ENCODE data around the gene ADGRG3.
A peak's percentile ranks its signal among the peaks of the same experiment; 100 is the strongest.

The ADGRG3 gene

DNA sequence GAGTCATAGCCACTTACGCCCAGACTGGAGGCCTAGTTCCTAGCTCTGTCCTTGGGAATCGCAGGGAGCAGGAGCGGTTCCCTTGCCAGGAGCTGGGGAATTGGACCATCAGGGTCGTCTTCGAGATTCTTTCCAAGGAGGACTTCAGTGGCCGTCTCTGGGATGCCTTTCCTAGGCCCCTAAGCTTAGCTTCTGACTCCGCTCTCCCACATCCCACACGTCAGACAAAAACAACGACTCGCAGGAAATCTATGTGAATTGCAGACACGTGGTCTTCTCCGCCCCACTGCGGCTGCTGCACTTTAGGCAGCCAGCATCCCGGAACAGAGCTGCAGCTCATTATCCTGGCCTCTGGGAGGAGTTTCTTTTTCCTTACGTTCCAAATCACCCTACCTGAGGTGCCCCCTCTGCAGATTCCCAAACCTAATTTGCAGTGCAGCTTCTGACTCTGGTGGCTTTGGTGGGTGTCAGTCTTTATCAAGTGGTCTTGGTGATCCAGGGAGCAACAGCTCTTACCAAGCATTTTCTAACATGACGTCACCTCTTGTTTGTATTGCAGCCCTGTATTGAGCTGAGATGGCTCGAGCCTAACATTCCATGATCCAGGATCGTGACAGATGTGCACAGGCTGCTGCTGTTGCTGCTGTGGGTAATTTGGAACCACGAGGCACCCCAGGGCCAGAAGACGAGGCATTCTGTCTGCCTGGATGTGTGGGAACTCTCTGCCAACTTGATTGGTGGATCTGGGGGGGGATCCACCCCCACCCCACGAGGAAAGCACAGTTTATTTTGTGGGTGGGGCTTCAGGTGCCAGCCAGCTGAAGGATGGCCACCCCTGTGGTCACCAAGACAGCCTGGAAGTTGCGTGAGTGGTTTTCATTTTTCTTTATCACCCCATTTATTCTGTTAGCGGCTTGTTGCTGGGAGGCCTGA is 68.6 kb downstream of the ADGRG3 start (continued):
- no peak for TF ChIP-seq ZNF362 (tag by site-specific recombination; IDR thresholded peaks at IDR 0.05)
- TF ChIP-seq ZNF221 (tag by site-specific recombination; IDR thresholded peaks at IDR 0.05; ENCODE audit: borderline replicate concordance), result no peak
- TF ChIP-seq ZNF175 (tag by site-specific recombination; IDR thresholded peaks at IDR 0.05), result no peak
- no peak for TF ChIP-seq SP3 (tag by site-specific recombination; IDR thresholded peaks at IDR 0.05)
- TF ChIP-seq ZNF350 (tag by site-specific recombination; IDR thresholded peaks at IDR 0.05), result no peak
- TF ChIP-seq, protein P1, sequence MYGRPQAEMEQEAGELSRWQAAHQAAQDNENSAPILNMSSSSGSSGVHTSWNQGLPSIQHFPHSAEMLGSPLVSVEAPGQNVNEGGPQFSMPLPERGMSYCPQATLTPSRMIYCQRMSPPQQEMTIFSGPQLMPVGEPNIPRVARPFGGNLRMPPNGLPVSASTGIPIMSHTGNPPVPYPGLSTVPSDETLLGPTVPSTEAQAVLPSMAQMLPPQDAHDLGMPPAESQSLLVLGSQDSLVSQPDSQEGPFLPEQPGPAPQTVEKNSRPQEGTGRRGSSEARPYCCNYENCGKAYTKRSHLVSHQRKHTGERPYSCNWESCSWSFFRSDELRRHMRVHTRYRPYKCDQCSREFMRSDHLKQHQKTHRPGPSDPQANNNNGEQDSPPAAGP (tag by site-specific recombination; IDR thresholded peaks at IDR 0.05), result 0 out of 2 replicates have a peak, but pooled peaks have one; percentile 58
- peak; percentile 30; the same call in 1 of the 2 replicates for TF ChIP-seq KLF10 (tag by site-specific recombination; IDR thresholded peaks at IDR 0.05)
- TF ChIP-seq ZNF768 (tag by site-specific recombination; IDR thresholded peaks at IDR 0.05), result no peak
- no peak for TF ChIP-seq HOXC10 (CRISPR knock-in tag; IDR thresholded peaks at IDR 0.05)
- TF ChIP-seq ZNF302 (tag by site-specific recombination; IDR thresholded peaks at IDR 0.05; ENCODE audit: low read depth), result no peak
- TF ChIP-seq, protein P2, sequence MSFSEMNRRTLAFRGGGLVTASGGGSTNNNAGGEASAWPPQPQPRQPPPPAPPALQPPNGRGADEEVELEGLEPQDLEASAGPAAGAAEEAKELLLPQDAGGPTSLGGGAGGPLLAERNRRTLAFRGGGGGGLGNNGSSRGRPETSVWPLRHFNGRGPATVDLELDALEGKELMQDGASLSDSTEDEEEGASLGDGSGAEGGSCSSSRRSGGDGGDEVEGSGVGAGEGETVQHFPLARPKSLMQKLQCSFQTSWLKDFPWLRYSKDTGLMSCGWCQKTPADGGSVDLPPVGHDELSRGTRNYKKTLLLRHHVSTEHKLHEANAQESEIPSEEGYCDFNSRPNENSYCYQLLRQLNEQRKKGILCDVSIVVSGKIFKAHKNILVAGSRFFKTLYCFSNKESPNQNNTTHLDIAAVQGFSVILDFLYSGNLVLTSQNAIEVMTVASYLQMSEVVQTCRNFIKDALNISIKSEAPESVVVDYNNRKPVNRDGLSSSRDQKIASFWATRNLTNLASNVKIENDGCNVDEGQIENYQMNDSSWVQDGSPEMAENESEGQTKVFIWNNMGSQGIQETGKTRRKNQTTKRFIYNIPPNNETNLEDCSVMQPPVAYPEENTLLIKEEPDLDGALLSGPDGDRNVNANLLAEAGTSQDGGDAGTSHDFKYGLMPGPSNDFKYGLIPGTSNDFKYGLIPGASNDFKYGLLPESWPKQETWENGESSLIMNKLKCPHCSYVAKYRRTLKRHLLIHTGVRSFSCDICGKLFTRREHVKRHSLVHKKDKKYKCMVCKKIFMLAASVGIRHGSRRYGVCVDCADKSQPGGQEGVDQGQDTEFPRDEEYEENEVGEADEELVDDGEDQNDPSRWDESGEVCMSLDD (tag by site-specific recombination; IDR thresholded peaks at IDR 0.05), result no peak
- TF ChIP-seq, protein P3, sequence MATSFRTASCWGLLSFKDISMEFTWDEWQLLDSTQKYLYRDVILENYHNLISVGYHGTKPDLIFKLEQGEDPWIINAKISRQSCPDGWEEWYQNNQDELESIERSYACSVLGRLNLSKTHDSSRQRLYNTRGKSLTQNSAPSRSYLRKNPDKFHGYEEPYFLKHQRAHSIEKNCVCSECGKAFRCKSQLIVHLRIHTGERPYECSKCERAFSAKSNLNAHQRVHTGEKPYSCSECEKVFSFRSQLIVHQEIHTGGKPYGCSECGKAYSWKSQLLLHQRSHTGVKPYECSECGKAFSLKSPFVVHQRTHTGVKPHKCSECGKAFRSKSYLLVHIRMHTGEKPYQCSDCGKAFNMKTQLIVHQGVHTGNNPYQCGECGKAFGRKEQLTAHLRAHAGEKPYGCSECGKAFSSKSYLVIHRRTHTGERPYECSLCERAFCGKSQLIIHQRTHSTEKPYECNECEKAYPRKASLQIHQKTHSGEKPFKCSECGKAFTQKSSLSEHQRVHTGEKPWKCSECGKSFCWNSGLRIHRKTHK (tag by site-specific recombination; IDR thresholded peaks at IDR 0.05), result no peak
- TF ChIP-seq INSM2 (tag by site-specific recombination; IDR thresholded peaks at IDR 0.05), result peak; percentile 68
- no peak for TF ChIP-seq ZNF391 (tag by site-specific recombination; IDR thresholded peaks at IDR 0.05; ENCODE audit: borderline replicate concordance, low read depth)
- TF ChIP-seq PRDM10 (tag by site-specific recombination; IDR thresholded peaks at IDR 0.05), result peak; percentile 59; the same call in 1 of the 2 replicates
- no peak for TF ChIP-seq ZNF792 (tag by site-specific recombination; IDR thresholded peaks at IDR 0.05)
- TF ChIP-seq ZNF510 (tag by site-specific recombination; IDR thresholded peaks at IDR 0.05; ENCODE audit: insufficient replicate concordance), result no peak
- TF ChIP-seq FEZF1 (tag by site-specific recombination; IDR thresholded peaks at IDR 0.05), result no peak
- TF ChIP-seq ZNF140 (tag by site-specific recombination; IDR thresholded peaks at IDR 0.05), result no peak
- TF ChIP-seq PRDM6 (tag by site-specific recombination; IDR thresholded peaks at IDR 0.05), result no peak
- TF ChIP-seq TCF7L2 (IDR thresholded peaks at IDR 0.05; ENCODE audit: borderline replicate concordance, low read depth, low read length), result no peak
- TF ChIP-seq, protein P4, sequence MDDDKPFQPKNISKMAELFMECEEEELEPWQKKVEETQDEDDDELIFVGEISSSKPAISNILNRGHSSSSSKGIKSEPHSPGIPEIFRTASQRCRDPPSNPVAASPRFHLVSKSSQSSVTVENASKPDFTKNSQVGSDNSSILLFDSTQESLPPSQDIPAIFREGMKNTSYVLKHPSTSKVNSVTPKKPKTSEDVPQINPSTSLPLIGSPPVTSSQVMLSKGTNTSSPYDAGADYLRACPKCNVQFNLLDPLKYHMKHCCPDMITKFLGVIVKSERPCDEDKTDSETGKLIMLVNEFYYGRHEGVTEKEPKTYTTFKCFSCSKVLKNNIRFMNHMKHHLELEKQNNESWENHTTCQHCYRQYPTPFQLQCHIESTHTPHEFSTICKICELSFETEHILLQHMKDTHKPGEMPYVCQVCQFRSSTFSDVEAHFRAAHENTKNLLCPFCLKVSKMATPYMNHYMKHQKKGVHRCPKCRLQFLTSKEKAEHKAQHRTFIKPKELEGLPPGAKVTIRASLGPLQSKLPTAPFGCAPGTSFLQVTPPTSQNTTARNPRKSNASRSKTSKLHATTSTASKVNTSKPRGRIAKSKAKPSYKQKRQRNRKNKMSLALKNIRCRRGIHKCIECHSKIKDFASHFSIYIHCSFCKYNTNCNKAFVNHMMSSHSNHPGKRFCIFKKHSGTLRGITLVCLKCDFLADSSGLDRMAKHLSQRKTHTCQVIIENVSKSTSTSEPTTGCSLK (tag by site-specific recombination; IDR thresholded peaks at IDR 0.05), result no peak
